Lower lobe of right lung (tissue), 2 donors: ENCODE data around the gene PALLD. TPM values are rescaled to one million over a fixed set of nuclear protein-coding genes. Genes with fewer than 3 reads are reported as not detected.

Source experiments
- ATAC-seq, 2 donors: fragments of 200-7000 bp; cut with Tn5 transposase; one replicate each; pipeline ENCODE4 v1.9.1; 2020 to 2022; ENCODE audit warnings: mild to moderate bottlenecking in 2 of 2, moderate library complexity in 2 of 2
- DNase-seq: peaks from one replicate; pipeline ENCODE4 v3.0.0-alpha.2; 2020
- H3K27ac ChIP-seq: fragments of 200-600 bp; one replicate; pipeline ENCODE4 v1.8.0; 2022
- H3K27me3 ChIP-seq: fragments of 200-600 bp; one replicate; pipeline ENCODE4 v1.8.0; 2022; ENCODE audit warnings: low read depth
- H3K36me3 ChIP-seq: fragments of 200-600 bp; one replicate; pipeline ENCODE4 v1.8.0; 2022; ENCODE audit warnings: mild to moderate bottlenecking
- H3K4me1 ChIP-seq: fragments of 200-600 bp; one replicate; pipeline ENCODE4 v1.8.0; 2022
- H3K4me3 ChIP-seq: fragments of 200-600 bp; one replicate; pipeline ENCODE4 v1.8.0; 2022; ENCODE audit warnings: mild to moderate bottlenecking
- H3K9me3 ChIP-seq: fragments of 200-600 bp; one replicate; pipeline ENCODE4 v1.8.0; 2022
- CTCF ChIP-seq: fragments of 200-600 bp; IDR thresholded peaks from one replicate; pipeline ENCODE4 v1.8.0; 2022; ENCODE audit warnings: antibody characterized with exemption, mild to moderate bottlenecking
- intact Hi-C: fragments of 100-400 bp; cut with DNase I; formaldehyde crosslinking; loops from one replicate; pipeline ENCODE4 v1.11.0; 2022
- total RNA-seq: library from RNA; stranded (reverse); fragmentation: NEBNext Ultra II Directional; extraction: Animal tissue kit (Norgen Biotek cat#: 25700); gene quantifications from one replicate; pipeline ENCODE4 v1.2.1, GENCODE V29; 2021
- donor health status: DM: no; HTN: yes; CAD: no; lungs with severe emphysema.

PALLD gene
- total RNA-seq, 1 donor from 2014 or later: 91.9 TPM

- no peak for DNase-seq
- Histone ChIP-seq H3K9me3 (no peaks in the 10 kb centered on the region), H3K4me3 (no peak overlapping the region), H3K27ac (no peak overlapping the region), H3K4me1 (no peaks in the 10 kb centered on the region), H3K27me3 (no peaks in the 10 kb centered on the region), H3K36me3 (no peaks in the 10 kb centered on the region)
- no peak for TF ChIP-seq CTCF
- no peak for ATAC-seq
- intact Hi-C loops: no loop called here
Measured at GRCh38 chr4:168610911-168611530, 114.2 kb downstream of the PALLD start.

- H3K27me3 ChIP-seq: no peaks in the 10 kb centered on the region
- TF ChIP-seq CTCF: no peak
- no peaks in the 10 kb centered on the region for H3K4me1 ChIP-seq
- no peak overlapping the region for H3K4me3 ChIP-seq
- H3K27ac ChIP-seq: no peak overlapping the region
- intact Hi-C loops: no loop called here
- ATAC-seq: no peak
- H3K36me3 ChIP-seq: no peaks in the 10 kb centered on the region
- H3K9me3 ChIP-seq: no peaks in the 10 kb centered on the region
- DNase-seq: no peak
Measured at GRCh38 chr4:168612450-168613135, 115.7 kb downstream of the PALLD start.

DNA sequence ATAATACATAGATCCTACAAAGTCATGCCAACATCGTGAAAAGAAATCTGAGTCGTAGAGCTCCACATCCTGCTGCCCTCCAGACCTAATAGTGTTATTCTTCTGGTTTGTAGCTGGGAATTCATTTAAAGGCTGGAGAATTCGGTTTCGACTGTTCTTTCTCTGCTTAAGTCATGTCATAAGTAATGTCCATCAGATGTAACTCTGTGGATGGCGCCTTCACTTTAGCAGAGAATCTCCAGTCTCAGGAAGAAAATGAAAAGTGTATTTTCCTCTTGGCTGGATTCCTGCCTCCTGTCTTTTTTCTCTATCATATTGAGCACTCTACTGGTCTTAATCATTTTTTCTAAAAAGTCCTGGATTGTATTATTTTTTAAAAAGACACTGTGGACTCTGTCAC is 117.0 kb downstream of the PALLD start:
- H3K27ac ChIP-seq: no peak overlapping the region
- no peaks in the 10 kb centered on the region for H3K9me3 ChIP-seq
- intact Hi-C loops: no loop called here
- no peaks in the 10 kb centered on the region for H3K27me3 ChIP-seq
- no peak overlapping the region for H3K4me3 ChIP-seq
- H3K36me3 ChIP-seq: no peaks in the 10 kb centered on the region
- no peak for TF ChIP-seq CTCF
- DNase-seq (no peak), ATAC-seq (no peak)
- H3K4me1 ChIP-seq: no peaks in the 10 kb centered on the region

GRCh38 chr4:168614281-168615057 is 117.6 kb downstream of the PALLD start:
- no peak for ATAC-seq
- no peaks in the 10 kb centered on the region for H3K4me1 ChIP-seq
- no peaks in the 10 kb centered on the region for H3K27me3 ChIP-seq
- H3K36me3 ChIP-seq: no peaks in the 10 kb centered on the region
- no peak for DNase-seq
- intact Hi-C loops: no loop called here
- no peak overlapping the region for H3K27ac ChIP-seq
- H3K9me3 ChIP-seq: no peaks in the 10 kb centered on the region
- TF ChIP-seq CTCF: no peak
- H3K4me3 ChIP-seq: no peak overlapping the region

GRCh38 chr4:168615294-168616065 is 118.6 kb downstream of the PALLD start:
- ATAC-seq: no peak
- no peak for TF ChIP-seq CTCF
- intact Hi-C loops: no loop called here
- Histone ChIP-seq H3K9me3 (no peaks in the 10 kb centered on the region), H3K27me3 (no peaks in the 10 kb centered on the region), H3K4me3 (no peak overlapping the region), H3K36me3 (no peaks in the 10 kb centered on the region), H3K4me1 (no peaks in the 10 kb centered on the region), H3K27ac (no peak overlapping the region)
- no peak for DNase-seq
